A673 (cell line): ENCODE measurements around the gene ZNF107. TPM values are rescaled to one million over a fixed set of nuclear protein-coding genes. Genes with fewer than 3 reads are reported as not detected.
A peak's percentile ranks its signal among the peaks of the same experiment; 100 is the strongest.

ENCODE experiments used
- BruUV-seq: library from RNA; stranded (reverse); fragments of 400-500 nt; replicated peaks from 2 replicates; lab custom pipeline; 2021; lab: Mats Ljungman, UMichigan
- CTCF ChIA-PET: fragments of 300-600 bp; sonication (Branson Sonifier 250); formaldehyde crosslinking; loops from one replicate; lab custom pipeline; 2022; ENCODE audit warnings: antibody characterized with exemption; lab: Charles Lee
- POLR2A ChIA-PET: fragments of 300-600 bp; sonication (Branson Sonifier 250); formaldehyde crosslinking; loops from one replicate; lab custom pipeline; 2022; ENCODE audit warnings: antibody characterized with exemption; ENCODE audit not compliant: low non-redundant PET; lab: Charles Lee
- DNase-seq: peaks from one replicate; pipeline ENCODE4 v3.0.0-alpha.2; 2015; ENCODE audit warnings: low spot score
- H3K27ac ChIP-seq: fragments of 200-600 bp; sonication (generic); 2 replicates; pipeline ENCODE4 v1.5.1; 2016; ENCODE audit warnings: mixed run types, low read depth, mild to moderate bottlenecking, mixed read lengths, antibody characterized with exemption, low read length; ENCODE audit not compliant: poor library complexity, severe bottlenecking
- H3K27me3 ChIP-seq: fragments of 200-600 bp; sonication (generic); replicated peaks from 2 replicates; pipeline ENCODE4 v1.6.1; 2017; ENCODE audit warnings: mixed run types, low read depth, mild to moderate bottlenecking, mixed read lengths, antibody characterized with exemption, low read length; ENCODE audit not compliant: insufficient read depth, poor library complexity
- H3K36me3 ChIP-seq: fragments of 200-600 bp; sonication (generic); 2 replicates; pipeline ENCODE4 v1.6.1; 2016; ENCODE audit warnings: mixed run types, mild to moderate bottlenecking, mixed read lengths, antibody characterized with exemption, low read length; ENCODE audit not compliant: insufficient read depth, poor library complexity, severe bottlenecking
- H3K4me1 ChIP-seq: fragments of 200-600 bp; sonication (generic); 2 replicates; pipeline ENCODE4 v1.6.1; 2017; ENCODE audit warnings: mixed run types, mild to moderate bottlenecking, mixed read lengths, antibody characterized with exemption, low read length; ENCODE audit not compliant: insufficient read depth, poor library complexity, severe bottlenecking
- H3K4me3 ChIP-seq: fragments of 200-600 bp; sonication (generic); 2 replicates; pipeline ENCODE4 v1.5.1; 2016; ENCODE audit warnings: low read depth, mixed run types, mild to moderate bottlenecking, mixed read lengths, low read length; ENCODE audit not compliant: poor library complexity, severe bottlenecking
- H3K9me3 ChIP-seq: fragments of 200-600 bp; sonication (generic); 2 replicates; pipeline ENCODE4 v1.6.1; 2016; ENCODE audit warnings: mixed run types, low read depth, mild to moderate bottlenecking, mixed read lengths, antibody characterized with exemption, low read length; ENCODE audit not compliant: poor library complexity, severe bottlenecking
- EZH2 ChIP-seq: fragments of 200-600 bp; sonication (generic); IDR thresholded peaks from 2 replicates; pipeline ENCODE4 v1.6.1; 2017; ENCODE audit warnings: borderline replicate concordance, low read depth, mild to moderate bottlenecking, mixed read lengths, antibody characterized with exemption, low read length; ENCODE audit not compliant: poor library complexity, severe bottlenecking
- intact Hi-C: fragments of 100-400 bp; cut with micrococcal nuclease; formaldehyde crosslinking; loops from one replicate; pipeline ENCODE4 v1.10.0; 2022; ENCODE audit not compliant: unreplicated experiment
- total RNA-seq: library from RNA; stranded (reverse); gene quantifications from 2 replicates; pipeline ENCODE4 v1.2.3, GENCODE V29; 2021
- TF ChIP-seq, protein P1 (sequence below): fragments of 300-800, 200-600 bp; sonication (generic); conservative IDR thresholded peaks from 2 replicates; pipeline ENCODE4 v1.5.1; 2017; ENCODE audit warnings: low read depth, mild to moderate bottlenecking, antibody characterized with exemption, low read length, moderate library complexity, mixed read lengths

ZNF107 gene
- total RNA-seq, 1 experiment from 2014 or later, result 8.3 TPM

- no peak for DNase-seq
- no peaks in the 10 kb centered on the region for H3K36me3 ChIP-seq
- CTCF ChIA-PET, result no interaction called here
- POLR2A ChIA-PET, result no interaction called here
- H3K9me3 ChIP-seq, result peaks cover 10% of the 10 kb centered on the region
- TF ChIP-seq, protein P1, sequence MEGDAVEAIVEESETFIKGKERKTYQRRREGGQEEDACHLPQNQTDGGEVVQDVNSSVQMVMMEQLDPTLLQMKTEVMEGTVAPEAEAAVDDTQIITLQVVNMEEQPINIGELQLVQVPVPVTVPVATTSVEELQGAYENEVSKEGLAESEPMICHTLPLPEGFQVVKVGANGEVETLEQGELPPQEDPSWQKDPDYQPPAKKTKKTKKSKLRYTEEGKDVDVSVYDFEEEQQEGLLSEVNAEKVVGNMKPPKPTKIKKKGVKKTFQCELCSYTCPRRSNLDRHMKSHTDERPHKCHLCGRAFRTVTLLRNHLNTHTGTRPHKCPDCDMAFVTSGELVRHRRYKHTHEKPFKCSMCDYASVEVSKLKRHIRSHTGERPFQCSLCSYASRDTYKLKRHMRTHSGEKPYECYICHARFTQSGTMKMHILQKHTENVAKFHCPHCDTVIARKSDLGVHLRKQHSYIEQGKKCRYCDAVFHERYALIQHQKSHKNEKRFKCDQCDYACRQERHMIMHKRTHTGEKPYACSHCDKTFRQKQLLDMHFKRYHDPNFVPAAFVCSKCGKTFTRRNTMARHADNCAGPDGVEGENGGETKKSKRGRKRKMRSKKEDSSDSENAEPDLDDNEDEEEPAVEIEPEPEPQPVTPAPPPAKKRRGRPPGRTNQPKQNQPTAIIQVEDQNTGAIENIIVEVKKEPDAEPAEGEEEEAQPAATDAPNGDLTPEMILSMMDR, result peak; percentile 28; the same call in 1 of the 2 replicates
- no peak for TF ChIP-seq EZH2
- H3K4me1 ChIP-seq, result no peaks in the 10 kb centered on the region
- no peak overlapping the region for H3K27ac ChIP-seq
- intact Hi-C loops, result no loop called here
- BruUV-seq, result no TSS peak
- no peak overlapping the region for H3K4me3 ChIP-seq
- H3K27me3 ChIP-seq, result no peaks in the 10 kb centered on the region
Observed at GRCh38 chr7:64636386-64636785, 29.5 kb upstream of the ZNF107 start.

DNA sequence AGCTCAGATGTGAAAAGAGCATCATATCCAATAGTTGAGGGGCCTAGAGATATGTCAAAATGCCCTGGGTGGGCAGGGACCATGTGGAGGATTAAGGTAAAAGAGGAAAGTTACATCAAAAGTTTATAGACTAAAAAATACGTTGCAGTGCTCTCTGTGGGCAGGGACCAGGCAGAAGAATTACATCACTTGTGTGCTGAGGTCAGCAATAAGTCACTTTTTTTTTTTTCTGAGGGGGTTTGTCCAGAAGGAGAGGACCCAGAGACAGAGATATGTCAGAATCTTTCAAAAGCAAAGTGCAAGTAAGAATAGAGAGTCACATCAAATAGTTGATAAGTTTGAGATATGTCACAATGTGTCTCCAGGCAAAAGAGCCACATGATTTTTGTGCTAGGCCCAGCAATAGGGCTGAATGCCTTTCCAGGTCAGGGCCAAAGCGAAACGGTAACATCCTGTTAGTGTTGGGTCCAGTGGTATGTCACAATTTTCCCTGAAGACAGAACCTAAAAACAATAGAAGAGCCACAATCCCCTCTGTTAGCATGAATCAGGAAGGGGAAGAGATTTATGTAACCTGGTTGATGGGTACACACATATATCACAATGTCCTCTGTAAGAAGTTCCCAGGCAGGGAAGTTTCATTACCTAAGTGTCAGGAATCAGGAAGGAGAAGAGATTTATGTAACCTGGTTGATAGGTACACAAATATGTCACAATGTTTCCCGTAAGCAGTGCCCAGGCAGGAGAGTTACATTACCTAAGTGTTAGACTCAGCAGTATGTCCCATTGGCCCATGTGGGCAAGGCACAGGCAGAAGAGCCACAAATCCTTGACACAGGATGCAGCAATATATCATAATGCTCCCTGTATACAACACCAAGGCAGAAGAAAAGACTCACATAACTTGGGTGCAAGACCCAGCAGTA lies 28.1 kb upstream of the ZNF107 start:
- Histone ChIP-seq H3K36me3 (no peaks in the 10 kb centered on the region), H3K4me3 (no peak overlapping the region), H3K9me3 (peaks cover 10% of the 10 kb centered on the region), H3K27ac (no peak overlapping the region), H3K27me3 (no peaks in the 10 kb centered on the region), H3K4me1 (no peaks in the 10 kb centered on the region)
- no peak for DNase-seq
- ChIA-PET CTCF (no interaction called here), POLR2A (no interaction called here)
- BruUV-seq, result no TSS peak
- intact Hi-C loops, result no loop called here
- TF ChIP-seq, protein P1, result no peak
- TF ChIP-seq EZH2, result no peak

DNA sequence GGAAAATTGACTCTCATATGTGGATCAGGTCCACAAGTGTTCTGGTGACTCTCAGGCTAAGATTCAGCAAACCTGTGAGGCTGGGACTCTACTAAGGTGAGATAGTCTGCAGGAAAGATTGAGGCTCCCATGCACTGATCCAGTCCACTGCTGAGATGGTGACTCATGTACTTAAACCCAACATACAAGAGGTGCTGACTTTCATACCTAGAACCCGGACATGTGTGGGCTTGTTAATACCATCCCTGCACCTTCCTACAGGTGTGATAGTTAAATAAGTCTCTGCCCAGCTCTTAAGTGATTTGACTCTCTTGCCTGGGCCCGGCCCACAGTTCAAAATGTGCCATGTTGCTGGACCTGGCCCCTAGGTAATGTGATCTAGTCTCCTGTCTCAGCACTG lies 27.1 kb upstream of the ZNF107 start:
- peaks cover 10% of the 10 kb centered on the region for H3K9me3 ChIP-seq
- intact Hi-C loops, result no loop called here
- CTCF ChIA-PET, result no interaction called here

More for the DNA sequence above, 27.1 kb upstream of the ZNF107 start:
- no peaks in the 10 kb centered on the region for H3K27me3 ChIP-seq
- H3K36me3 ChIP-seq, result no peaks in the 10 kb centered on the region
- BruUV-seq, result no TSS peak
- DNase-seq, result no peak
- POLR2A ChIA-PET, result no interaction called here
- TF ChIP-seq, protein P1, result no peak
- TF ChIP-seq EZH2, result no peak
- H3K4me3 ChIP-seq, result no peak overlapping the region
- H3K27ac ChIP-seq, result no peak overlapping the region
- no peaks in the 10 kb centered on the region for H3K4me1 ChIP-seq
